GM12865 (cell line): ENCODE results near the gene KLK3.

Experiments used
- DNase-seq: peaks from one replicate; pipeline ENCODE4 v3.0.0; 2010; ENCODE audit warnings: low read depth
- H3K4me3 ChIP-seq: 2 replicates; pipeline ENCODE4 v1.5.1; 2011; ENCODE audit warnings: mild to moderate bottlenecking, low read depth, low read length, control low read depth
- TF ChIP-seq, protein P1 (sequence below): IDR thresholded peaks from 2 replicates; pipeline ENCODE4 v1.5.1; 2011; ENCODE audit warnings: low read length, control low read depth, low read depth, inconsistent platforms; ENCODE audit not compliant: insufficient read depth; ENCODE audit errors: missing control alignments

KLK3 gene

DNA sequence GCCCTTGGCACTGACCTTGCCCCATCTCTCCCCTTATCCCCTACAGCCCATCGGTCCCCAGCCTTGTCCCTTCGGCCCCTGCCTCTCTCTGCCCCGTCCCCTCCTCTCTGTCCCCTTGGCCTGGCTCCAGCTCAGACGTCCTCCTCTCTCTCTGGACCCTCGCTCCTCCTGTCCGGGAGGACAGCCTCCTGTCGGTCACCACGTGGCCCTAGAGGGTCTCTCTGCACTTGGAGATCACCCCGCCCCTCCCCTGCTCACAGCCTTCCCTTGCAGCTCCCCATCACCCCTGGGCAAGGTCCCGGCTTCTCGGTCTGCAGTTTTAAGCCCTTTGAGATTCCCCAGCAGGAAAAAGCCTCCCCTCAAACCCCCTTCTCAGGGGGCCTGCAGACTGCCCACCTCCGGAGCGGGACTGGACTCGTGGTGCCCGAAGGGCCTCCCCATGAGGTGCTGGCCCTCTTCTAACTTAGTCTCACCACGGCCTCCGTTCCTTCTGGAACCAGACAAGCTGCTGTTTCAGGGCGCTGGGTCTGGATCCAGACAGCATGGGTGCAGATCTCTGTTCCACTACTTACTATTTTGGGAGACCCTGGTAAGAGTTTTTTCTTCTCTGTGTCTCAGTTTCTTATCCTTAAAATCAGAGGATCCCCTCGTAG lies 18.0 kb upstream of the KLK3 start:
- H3K4me3 ChIP-seq, result no peak overlapping the region; the same call in 1 of the 2 replicates
- no peak for DNase-seq
- TF ChIP-seq, protein P1, sequence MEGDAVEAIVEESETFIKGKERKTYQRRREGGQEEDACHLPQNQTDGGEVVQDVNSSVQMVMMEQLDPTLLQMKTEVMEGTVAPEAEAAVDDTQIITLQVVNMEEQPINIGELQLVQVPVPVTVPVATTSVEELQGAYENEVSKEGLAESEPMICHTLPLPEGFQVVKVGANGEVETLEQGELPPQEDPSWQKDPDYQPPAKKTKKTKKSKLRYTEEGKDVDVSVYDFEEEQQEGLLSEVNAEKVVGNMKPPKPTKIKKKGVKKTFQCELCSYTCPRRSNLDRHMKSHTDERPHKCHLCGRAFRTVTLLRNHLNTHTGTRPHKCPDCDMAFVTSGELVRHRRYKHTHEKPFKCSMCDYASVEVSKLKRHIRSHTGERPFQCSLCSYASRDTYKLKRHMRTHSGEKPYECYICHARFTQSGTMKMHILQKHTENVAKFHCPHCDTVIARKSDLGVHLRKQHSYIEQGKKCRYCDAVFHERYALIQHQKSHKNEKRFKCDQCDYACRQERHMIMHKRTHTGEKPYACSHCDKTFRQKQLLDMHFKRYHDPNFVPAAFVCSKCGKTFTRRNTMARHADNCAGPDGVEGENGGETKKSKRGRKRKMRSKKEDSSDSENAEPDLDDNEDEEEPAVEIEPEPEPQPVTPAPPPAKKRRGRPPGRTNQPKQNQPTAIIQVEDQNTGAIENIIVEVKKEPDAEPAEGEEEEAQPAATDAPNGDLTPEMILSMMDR, result no peak

DNA sequence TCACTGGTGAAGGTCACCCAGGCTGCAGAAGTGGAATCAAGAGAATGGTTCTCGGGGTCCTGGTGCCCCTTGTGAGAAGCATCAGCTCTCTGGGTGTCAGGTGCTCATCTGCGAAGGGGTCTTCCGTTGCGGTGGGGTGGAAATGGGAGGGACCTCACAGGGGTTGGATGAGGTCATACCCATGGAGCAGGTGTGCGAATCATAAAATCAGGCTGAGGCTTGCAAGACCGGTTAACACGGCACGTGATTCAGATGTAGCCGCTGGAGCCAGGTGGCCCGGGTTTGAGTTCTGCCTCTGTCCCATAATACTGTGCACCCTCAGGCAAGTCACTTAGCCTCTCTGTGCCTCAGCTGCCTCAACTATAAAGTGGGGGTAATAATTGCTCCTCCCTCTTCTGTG lies 17.4 kb upstream of the KLK3 start:
- TF ChIP-seq, protein P1, result no peak
- DNase-seq, result no peak
- no peak overlapping the region for H3K4me3 ChIP-seq

DNA sequence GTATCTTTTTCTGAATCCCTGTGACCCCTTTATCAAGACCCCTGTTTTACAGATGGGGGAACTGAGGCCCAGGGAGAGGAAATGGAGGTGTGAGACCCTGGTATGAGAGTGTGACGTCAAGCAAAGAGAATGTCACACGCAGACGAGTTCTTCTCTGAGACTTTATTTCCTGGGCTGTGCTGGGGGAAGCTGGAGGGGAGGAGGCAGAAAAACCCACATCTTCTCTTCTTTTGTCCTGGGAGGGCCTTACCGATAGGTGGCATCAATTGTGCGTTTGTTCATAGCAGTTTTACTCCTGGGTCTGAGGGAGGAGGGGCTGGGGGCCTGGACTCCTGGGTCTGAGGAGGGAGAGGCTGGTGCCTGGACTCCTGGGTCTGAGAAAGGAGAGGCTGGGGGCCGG lies 16.5 kb upstream of the KLK3 start:
- no peak overlapping the region for H3K4me3 ChIP-seq
- TF ChIP-seq, protein P1, result peak; percentile 37
- DNase-seq, result peak; percentile 59

DNA sequence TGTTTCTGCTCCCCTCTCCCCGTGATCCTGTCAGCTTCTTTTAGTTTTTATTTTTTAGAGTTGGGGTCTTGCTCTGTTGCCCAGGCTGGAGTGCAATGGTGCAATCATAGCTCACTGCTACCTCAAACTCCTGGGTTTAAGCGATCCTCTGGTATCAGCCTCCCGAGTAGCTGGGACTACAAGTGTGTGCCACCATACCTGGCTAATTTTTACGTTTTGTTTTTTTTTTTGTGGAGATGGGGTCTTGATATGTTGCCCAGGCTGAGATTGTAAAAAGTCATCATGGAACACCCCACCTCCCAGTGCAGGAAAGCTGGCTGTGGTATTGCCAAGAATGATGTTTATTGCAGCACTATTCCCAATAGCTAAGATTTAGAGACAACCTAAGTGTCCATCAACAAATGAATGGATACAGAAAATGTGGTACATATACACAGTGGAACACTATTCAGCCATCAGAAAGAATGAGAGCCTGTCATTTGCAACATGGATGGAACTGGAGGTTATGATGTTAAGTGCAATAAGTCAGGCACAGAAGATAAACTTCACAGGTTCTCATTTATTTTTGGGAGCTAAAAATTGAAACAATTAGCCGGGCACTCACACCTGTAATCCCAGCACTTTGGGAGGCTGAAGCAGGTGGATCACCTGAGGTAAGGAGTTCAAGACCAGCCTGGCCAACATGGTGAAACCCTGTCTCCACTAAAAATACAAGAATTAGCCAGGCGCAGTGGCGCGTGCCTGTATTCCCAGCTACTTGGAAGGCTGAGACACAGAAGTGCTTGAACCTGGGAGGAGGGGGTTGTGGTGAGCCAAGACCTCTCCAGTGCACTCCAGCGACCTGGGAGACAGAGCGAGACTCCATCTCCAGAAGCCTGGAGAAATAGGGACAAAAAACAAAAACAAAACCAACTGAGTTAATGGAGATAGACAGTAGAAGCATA lies 14.7 kb upstream of the KLK3 start:
- TF ChIP-seq, protein P1, result no peak

DNA sequence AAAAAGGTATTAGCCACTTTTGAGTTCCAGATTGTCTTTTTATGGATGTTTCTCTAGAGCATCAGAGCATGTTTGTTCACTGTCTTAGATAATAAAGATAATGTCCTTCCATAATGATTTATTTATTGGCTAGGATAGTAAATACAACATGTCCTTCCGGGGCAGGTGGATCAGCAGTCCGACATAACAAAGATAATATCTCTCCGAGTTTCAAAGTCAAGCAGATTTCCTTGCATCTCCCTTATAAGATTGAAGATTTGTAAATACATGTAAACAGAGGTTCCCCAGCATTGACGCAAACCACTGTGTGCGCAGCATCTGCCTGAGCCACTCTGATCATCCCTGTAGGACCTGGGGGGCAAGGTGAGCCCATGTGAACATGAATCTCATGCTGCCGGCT lies 12.6 kb upstream of the KLK3 start:
- no peak overlapping the region for H3K4me3 ChIP-seq

More for the DNA sequence above, 14.7 kb upstream of the KLK3 start:
- H3K4me3 ChIP-seq, result no peak overlapping the region
- no peak for DNase-seq

DNA sequence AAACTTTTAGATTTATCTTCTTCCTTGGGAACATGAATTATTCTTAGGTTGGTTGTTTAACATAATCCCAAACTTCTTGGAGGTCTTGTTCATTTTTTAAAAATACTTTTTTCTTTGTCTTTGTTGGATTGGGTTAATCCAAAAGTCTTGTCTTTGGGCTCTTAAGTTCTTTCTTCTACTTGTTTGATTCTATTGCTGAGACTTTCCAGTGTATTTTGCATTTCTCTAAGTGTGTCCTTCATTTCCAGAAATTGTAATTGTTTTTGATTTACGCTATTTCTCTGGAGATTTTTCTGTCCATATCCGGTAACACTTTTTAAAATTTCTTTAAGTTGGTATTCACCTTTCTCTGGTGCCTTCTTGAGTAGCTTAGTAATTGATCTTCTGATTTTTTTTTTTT lies 11.5 kb upstream of the KLK3 start:
- TF ChIP-seq, protein P1, result no peak
- no peak for DNase-seq
- no peak overlapping the region for H3K4me3 ChIP-seq

More for the DNA sequence above, 12.6 kb upstream of the KLK3 start:
- TF ChIP-seq, protein P1, result no peak
- no peak for DNase-seq
